ENCODE data around the gene FNBP1L.

FNBP1L gene

DNA sequence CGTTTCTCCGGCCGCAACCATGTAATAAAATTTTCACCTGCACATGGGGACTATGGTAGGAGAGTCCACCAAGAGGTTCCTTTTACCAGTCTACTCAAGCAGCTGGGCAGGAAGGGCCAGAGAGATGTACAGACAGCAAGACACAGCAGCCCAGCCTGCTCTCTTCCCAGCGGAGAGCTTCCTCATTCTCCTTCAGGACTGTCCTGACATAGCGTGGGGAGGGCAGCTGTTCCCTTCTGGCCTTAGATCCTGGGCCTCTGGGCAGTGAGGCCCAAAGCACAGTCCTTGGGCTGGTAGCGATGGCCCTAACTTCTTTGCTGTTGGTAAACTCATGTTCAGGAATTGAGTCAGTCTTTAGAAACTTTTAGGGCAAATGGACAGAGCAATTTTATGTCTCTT lies 144.6 kb downstream of the FNBP1L start:
- DNase-seq (ENCODE audit: low read depth in 2 of 2): no peak

DNA sequence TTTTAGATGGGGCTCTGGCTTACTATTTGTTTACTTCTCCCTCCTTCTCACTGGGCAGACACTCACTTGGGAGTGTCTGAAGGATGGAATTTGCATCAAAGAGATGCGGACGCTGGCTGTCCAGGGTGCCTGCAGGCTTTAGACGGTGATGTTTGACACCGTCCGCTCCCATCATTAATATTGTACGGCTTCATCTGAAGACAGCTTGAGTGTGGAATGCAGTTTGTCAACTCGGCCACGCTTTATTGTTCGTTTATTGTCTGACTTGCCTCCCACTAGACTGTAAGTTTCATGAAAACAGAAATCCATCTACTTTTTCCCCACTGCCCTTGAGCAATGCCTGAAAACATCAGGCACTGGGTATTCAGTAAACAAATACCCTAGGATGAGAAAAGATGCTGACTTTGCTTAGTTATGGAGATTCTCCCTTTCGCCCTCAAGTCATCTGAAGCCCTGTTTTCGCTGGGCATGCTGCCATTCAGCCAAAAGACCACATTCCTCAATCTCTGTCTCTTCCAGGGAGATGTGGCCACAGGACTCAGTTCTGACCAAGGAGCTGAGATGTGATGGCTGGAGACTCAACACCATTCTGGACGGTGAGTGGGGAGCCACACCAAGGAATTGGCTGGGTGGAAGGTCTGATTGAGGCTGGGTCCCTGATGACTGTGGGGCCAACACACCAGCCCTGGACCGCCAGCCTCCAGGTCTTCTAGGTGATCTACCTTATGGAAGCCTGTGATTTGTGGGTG lies 146.1 kb downstream of the FNBP1L start:
- DNase-seq (ENCODE audit: low read depth in 2 of 2): no peak

DNA sequence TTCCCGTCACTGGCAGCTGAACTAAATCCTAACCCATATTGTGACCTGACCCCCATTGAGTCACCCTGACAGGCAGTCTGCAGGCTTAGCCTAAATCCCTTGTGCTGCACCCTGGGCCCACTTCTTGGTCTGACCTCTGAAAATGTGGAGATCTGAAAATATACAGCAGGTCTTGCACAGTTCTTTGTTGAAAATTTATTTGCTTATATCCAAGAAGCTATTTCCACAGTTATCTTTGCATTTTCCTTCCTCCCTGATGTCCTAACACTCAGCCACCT lies 146.6 kb downstream of the FNBP1L start:
- DNase-seq (ENCODE audit: low read depth in 2 of 2): no peak

DNA sequence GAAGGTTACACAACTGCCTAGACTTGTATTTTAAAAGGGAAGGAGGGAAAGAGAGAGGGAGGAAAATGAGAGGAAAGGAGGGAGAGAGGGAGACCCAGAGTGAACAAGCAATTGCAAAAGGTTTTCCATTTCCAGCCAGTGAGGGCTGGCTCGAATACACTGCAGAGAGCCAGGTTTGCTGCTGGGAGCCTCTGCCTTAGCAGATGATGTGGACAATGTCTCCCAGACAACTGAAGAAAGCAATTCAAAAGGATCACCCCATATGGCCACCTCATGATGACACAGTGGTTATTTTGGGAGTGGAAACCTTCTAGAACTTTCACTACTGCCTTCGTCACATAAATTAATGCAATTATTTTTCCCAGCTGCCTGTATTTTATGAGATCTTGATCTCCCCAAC lies 147.3 kb downstream of the FNBP1L start:
- no peak for DNase-seq (ENCODE audit: low read depth in 2 of 2)

DNA sequence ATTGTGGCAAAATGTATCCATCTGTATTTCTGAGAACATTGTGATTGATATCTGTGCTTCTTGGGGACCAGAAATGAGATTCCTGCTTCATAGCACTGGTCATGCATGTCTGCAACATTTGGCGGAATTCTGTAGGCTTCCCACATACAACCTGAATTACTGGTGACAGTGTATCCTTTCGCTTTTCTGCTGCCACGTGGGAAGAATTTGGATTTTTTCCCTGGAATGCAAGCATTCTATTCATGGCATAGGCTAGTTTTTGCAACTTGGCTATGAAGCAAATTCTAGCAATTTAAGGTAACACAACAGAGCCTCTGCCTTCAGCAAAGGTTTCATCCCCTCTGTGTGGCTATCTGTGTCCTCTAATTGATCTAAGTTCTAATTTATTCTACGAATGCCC lies 147.8 kb downstream of the FNBP1L start:
- no peak for DNase-seq (ENCODE audit: low read depth in 2 of 2)

DNA sequence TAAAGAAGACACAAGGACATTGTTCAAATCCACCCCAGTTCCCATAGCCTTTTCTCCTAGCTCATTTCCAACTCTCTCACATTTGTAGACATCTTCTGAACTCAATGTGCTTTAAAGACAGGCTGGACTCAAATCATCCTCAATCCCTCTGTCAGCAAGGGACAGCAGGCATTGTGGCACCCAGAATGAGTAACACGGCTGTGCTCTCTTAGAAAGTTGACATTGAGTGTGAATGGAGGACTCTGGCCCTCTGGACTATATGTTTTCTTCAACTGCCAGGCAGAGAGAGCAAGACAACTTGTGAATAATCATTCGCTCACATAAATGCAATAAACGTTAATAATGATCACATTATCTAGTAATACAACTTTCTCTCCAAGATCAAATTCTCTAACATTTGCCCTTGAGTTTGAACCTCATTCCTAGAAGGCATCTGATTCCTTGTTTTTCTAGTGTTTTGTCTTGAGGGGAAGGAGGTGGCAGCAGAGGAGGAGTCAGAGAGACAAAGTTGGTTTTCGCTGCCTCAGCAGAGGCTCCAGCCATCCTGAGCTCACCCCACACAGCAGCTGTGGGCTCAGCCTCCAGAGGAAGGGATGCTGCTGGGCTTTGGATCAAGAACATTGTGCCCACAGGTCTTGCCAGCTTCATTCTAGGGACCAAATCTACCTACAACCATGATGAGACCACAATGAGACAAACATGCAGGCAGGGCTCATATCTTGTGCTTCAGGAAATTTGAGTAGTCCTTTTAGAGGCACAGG lies 148.6 kb downstream of the FNBP1L start:
- no peak for DNase-seq (ENCODE audit: low read depth in 2 of 2)

DNA sequence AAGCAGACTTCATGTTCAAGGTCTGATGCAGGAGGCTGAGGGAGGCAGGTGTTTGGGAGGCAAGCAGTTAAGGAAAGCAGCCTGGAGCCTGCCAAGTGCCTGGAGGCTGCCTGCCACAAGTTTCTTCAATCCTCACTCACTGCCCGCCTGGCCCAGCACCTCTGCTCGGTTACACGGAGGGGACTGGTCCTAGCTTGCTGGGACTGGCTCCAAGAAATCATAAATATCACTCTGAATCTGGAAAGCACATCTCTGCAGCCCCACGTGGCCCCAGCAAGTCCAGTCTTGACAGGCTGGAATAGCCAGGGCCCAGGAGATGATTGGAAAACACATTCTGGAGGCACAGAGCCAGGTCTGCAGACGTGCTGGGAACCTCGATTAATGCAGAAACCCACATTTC lies 149.8 kb downstream of the FNBP1L start:
- no peak for DNase-seq (ENCODE audit: low read depth in 2 of 2)

DNA sequence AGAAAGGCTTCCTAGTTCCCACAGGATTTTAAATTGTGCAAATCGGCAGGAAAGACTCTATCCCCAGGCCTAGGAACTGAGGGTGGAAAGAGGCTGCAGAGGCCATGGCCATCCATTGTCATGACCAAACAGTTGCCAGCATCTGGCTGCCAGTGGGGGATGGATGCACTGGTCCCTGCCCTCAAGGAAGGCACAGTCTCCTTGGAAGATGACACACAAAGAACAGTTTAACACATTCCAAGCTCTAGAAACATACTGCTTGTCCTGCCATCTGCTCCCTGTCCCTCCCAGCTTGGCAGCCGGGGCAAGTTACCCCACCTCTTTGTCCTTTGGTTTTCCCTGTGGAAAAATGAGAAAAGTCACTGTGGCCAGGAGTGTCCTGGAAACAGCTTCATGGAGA lies 150.5 kb downstream of the FNBP1L start:
- DNase-seq (ENCODE audit: low read depth in 2 of 2): no peak

DNA sequence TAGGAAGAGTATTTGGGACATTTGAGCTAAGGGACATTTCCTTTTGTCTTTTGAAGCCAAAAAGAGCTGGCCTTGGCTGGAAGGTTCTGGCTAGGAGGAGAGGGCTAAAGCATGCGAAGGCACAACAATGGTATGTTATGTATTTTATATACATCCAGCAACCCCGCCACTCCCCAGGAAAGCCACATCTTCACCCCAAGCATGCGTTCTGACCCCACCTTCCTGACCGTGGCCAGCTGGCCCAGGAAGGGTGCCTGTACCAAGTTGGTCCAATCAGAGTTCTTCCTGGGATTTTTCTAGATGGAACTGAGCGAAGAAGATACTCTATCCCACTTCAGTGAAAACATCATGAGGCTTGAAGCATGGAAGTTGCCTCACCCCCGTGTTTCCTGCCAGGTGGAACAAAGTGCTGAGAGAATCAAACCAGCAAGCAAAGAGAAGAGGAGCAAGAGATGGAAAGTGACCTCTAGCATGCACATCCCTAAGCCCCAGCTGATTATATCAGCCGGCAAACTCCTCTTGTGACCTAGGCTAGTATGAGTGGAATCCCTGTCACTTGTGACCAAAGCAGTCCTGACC lies 151.0 kb downstream of the FNBP1L start:
- no peak for DNase-seq (ENCODE audit: low read depth in 2 of 2)

DNA sequence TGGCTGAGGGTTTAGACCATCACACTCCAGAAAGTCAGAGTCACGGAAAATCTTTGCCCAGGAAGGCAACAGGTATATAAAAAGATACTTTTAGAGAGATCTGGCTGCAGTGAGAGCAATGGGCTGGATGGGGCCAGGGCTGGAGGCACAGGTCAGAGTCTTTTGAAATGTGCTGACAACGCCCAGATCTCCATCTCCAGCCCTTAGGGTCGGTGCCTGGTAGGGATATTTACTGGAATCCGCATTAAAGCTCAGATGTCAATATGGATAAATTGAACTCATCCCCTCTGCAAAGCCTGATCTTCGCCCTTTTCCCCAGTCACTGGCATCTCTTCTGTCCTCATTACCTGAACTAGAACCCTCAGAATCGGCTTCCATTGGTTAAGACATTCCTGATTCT lies 151.6 kb downstream of the FNBP1L start:
- no peak for DNase-seq (ENCODE audit: low read depth in 2 of 2)

DNA sequence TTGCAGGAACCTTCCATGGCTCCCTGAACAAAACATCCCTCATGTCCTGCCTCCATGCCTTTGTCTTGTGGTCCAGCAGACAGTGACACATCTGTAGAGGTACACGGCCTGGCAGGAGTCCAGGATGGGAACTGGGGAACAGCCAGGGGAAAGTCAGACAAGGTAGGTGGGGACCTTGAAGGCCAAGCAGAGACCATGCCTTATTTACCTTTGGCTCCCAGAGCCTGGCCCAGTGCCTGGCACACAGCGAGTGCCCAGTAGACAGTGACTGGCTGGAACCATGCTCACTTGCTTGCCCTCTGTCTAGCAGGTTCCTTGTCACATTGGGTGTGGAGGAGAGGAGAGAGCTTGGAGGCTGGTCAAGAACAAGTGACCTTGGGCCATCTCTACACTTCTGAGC lies 152.7 kb downstream of the FNBP1L start:
- no peak for DNase-seq (ENCODE audit: low read depth in 2 of 2)

DNA sequence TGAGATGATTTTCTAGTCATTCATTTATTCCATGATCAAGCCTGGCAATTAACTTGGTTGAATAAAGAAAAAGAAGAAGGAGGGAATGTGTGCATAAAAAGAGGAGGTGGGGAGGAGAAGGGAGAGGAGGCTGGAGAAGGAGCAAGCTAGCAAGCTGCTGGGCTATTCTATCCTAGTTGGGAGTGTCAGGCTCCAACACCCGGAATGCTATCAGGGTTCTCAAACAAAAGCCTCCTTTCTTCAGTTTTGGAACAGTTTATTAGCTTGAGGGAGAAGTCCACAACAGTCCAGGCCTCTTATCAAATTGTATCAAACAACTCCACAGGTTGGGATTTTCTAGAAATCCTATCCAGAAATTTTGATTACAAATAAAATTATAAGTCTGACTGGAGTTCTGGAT lies 153.8 kb downstream of the FNBP1L start:
- no peak for DNase-seq (ENCODE audit: low read depth in 2 of 2)

DNA sequence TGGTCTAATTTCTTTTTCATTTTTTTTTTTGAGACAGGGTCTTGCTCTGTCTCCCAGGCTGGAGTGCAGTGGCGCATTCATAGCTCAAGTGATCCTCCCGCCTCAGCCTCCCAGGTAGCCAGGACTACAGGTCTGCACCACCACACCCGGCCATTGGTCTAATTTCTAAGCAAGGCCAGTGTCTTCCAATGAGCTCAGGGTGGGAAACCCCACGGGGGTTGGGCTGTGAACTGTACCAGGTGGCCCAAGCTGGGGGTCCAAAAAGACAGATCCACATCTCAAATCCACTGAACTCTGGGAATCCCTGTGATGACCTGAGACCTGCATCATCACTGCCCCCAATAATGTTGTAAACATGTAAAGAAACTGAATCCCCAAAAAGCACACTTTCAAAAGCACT lies 154.2 kb downstream of the FNBP1L start:
- DNase-seq (ENCODE audit: low read depth in 2 of 2): no peak

DNA sequence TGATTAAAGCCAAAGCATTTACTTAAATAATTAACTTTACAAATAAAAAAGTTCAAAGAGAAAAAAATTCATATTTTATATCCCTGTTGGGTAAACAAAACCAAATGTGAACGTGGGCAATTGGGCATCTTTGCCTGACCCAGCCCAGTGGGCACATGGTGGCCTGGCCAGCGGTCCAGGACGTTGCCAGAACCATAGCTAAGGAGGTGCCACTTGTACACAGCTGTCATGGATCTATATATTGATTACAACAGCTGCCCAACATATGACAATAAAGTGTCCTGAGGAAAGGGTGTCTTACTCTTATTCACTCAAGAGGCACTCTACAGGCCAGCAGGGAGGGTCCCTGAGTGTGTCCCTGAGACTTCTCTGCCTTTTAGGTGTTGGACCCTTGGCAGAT lies 155.2 kb downstream of the FNBP1L start:
- DNase-seq (ENCODE audit: low read depth in 2 of 2): no peak

DNA sequence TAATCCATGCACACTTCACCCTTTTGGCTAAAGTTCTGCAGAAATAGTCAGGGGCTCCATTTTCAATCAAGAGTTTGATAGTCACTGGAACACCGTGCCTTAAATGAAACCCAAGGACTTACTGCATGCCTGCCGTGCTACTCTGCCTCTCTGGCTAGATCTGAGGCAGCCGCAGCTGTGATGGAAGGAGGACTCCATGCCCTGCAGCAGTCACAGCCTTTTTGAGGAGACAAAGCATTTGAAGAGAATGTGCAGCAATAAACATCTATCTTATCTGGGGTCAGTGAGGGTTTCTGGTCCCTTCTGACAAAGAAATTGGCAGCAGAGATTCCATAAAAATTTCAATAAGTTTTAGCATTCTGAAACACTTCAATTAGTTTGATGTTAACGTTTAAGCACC lies 155.7 kb downstream of the FNBP1L start:
- no peak for DNase-seq (ENCODE audit: low read depth in 2 of 2)

All from activated CD4-positive, alpha-beta T cell treated with anti-CD3 and anti-CD28 coated beads for 24 hours (primary cell).